Epithelial cell of esophagus (primary cell): ENCODE results near the gene DST.

ENCODE experiments used
- DNase-seq: peaks from one replicate; pipeline ENCODE4 v3.0.0; 2010; ENCODE audit warnings: low read depth
- H3K4me3 ChIP-seq: 2 replicates; pipeline ENCODE4 v1.5.1; 2011; ENCODE audit warnings: mild to moderate bottlenecking, low read length, control low read depth
- CTCF ChIP-seq: IDR thresholded peaks from 2 replicates; pipeline ENCODE4 v1.5.1; 2011; ENCODE audit warnings: low read depth, mild to moderate bottlenecking, low read length, control low read depth, inconsistent platforms; ENCODE audit not compliant: insufficient read depth; ENCODE audit errors: missing control alignments

Gene DST

GRCh38 chr6:56594699-56595098 is 48.0 kb downstream of the DST start:
- DNase-seq: no peak
- H3K4me3 ChIP-seq: no peak overlapping the region
- TF ChIP-seq CTCF: no peak

GRCh38 chr6:56593801-56594318 is 48.8 kb downstream of the DST start:
- H3K4me3 ChIP-seq: no peak overlapping the region
- no peak for TF ChIP-seq CTCF
- DNase-seq: peak; percentile 34

- H3K4me3 ChIP-seq: no peak overlapping the region
- DNase-seq: no peak
- TF ChIP-seq CTCF: no peak
These were observed 60.5 kb downstream of the DST start for GRCh38 chr6:56582236-56582635.

- DNase-seq: no peak
- no peak for TF ChIP-seq CTCF
- no peak overlapping the region for H3K4me3 ChIP-seq
These were observed 61.3 kb downstream of the DST start for GRCh38 chr6:56581296-56581925.

- no peak overlapping the region for H3K4me3 ChIP-seq
- no peak for TF ChIP-seq CTCF
- DNase-seq: no peak
These were observed 62.4 kb downstream of the DST start for GRCh38 chr6:56580271-56580670.

GRCh38 chr6:56579155-56579851 is 63.4 kb downstream of the DST start:
- H3K4me3 ChIP-seq: no peak overlapping the region
- DNase-seq: no peak
- TF ChIP-seq CTCF: no peak
